GM12875 (cell line): ENCODE data around the gene PLGRKT.
"Not testable (repeated sequence)": the region's sequence is repeated elsewhere in the genome, so short reads cannot be mapped to it uniquely, and the experiment has no call there.

Experiments used
- H3K4me3 ChIP-seq: one replicate; pipeline ENCODE4 v1.5.1; 2011; ENCODE audit warnings: low read depth, low read length, control low read depth
- CTCF ChIP-seq: IDR thresholded peaks from 2 replicates; pipeline ENCODE4 v1.5.1; 2011; ENCODE audit warnings: low read depth, mild to moderate bottlenecking, control low read depth, inconsistent platforms, low read length, moderate library complexity, borderline replicate concordance; ENCODE audit not compliant: insufficient read depth

The PLGRKT gene

GRCh38 chr9:5436441-5436840 is 1.3 kb downstream of the PLGRKT start:
- no peak for TF ChIP-seq CTCF
- no peak overlapping the region for H3K4me3 ChIP-seq

GRCh38 chr9:5435912-5436311 is 1.8 kb downstream of the PLGRKT start:
- H3K4me3 ChIP-seq: no peak overlapping the region
- no peak for TF ChIP-seq CTCF

GRCh38 chr9:5433841-5434810 is 3.6 kb downstream of the PLGRKT start:
- not testable (repeated sequence) for H3K4me3 ChIP-seq

- not testable (repeated sequence) for H3K4me3 ChIP-seq
These were observed 4.4 kb downstream of the PLGRKT start for GRCh38 chr9:5433328-5433727.

- H3K4me3 ChIP-seq: not testable (repeated sequence)
These were observed 4.8 kb downstream of the PLGRKT start for GRCh38 chr9:5432890-5433289.

- no peak for TF ChIP-seq CTCF
- no peak overlapping the region for H3K4me3 ChIP-seq
These were observed 6.8 kb downstream of the PLGRKT start for GRCh38 chr9:5430912-5431311.

GRCh38 chr9:5429873-5430564 is 7.7 kb downstream of the PLGRKT start:
- no peak overlapping the region for H3K4me3 ChIP-seq
- TF ChIP-seq CTCF: no peak

GRCh38 chr9:5428794-5429528 is 8.8 kb downstream of the PLGRKT start:
- H3K4me3 ChIP-seq: no peak overlapping the region
- no peak for TF ChIP-seq CTCF
